ENCODE results near the gene MED28. TPM values are rescaled to one million over a fixed set of nuclear protein-coding genes. Genes with fewer than 3 reads are reported as not detected.
"Not testable (repeated sequence)": the region's sequence is repeated elsewhere in the genome, so short reads cannot be mapped to it uniquely, and the experiment has no call there.

The MED28 gene
- total RNA-seq, 1 experiment from 2014 or later = 106 TPM

DNA sequence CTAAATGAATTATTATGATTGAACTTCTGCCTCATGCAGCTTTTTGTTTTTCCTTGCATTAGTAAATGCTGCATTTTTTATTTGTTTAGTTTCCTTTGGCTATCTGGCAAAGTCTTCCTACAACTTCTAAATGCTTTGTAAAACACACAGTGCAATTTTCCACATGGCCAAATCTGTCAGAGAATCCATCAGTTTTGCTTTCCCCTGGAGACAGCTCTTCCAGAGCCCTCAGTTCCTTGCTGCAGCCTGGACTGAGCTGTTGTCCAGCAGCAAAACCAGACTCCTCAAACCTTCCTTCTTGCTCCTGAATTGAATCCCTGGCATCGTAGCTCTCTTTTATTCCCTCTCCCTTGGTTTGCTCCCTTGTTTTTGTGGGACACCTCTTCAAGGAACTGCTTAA lies 42.6 kb downstream of the MED28 start (continued):
- TF ChIP-seq ZNF425 (CRISPR knock-in tag; conservative IDR thresholded peaks at IDR 0.05) = no peak
- no peak for TF ChIP-seq TP53 (CRISPR knock-in tag; IDR thresholded peaks at IDR 0.05)
- TF ChIP-seq NR2C2 (CRISPR knock-in tag; IDR thresholded peaks at IDR 0.05) = no peak
- TF ChIP-seq, protein P1, sequence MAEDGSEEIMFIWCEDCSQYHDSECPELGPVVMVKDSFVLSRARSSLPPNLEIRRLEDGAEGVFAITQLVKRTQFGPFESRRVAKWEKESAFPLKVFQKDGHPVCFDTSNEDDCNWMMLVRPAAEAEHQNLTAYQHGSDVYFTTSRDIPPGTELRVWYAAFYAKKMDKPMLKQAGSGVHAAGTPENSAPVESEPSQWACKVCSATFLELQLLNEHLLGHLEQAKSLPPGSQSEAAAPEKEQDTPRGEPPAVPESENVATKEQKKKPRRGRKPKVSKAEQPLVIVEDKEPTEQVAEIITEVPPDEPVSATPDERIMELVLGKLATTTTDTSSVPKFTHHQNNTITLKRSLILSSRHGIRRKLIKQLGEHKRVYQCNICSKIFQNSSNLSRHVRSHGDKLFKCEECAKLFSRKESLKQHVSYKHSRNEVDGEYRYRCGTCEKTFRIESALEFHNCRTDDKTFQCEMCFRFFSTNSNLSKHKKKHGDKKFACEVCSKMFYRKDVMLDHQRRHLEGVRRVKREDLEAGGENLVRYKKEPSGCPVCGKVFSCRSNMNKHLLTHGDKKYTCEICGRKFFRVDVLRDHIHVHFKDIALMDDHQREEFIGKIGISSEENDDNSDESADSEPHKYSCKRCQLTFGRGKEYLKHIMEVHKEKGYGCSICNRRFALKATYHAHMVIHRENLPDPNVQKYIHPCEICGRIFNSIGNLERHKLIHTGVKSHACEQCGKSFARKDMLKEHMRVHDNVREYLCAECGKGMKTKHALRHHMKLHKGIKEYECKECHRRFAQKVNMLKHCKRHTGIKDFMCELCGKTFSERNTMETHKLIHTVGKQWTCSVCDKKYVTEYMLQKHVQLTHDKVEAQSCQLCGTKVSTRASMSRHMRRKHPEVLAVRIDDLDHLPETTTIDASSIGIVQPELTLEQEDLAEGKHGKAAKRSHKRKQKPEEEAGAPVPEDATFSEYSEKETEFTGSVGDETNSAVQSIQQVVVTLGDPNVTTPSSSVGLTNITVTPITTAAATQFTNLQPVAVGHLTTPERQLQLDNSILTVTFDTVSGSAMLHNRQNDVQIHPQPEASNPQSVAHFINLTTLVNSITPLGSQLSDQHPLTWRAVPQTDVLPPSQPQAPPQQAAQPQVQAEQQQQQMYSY (CRISPR knock-in tag; IDR thresholded peaks at IDR 0.05) = no peak
- TF ChIP-seq SOX15 (CRISPR knock-in tag; IDR thresholded peaks at IDR 0.05) = no peak

DNA sequence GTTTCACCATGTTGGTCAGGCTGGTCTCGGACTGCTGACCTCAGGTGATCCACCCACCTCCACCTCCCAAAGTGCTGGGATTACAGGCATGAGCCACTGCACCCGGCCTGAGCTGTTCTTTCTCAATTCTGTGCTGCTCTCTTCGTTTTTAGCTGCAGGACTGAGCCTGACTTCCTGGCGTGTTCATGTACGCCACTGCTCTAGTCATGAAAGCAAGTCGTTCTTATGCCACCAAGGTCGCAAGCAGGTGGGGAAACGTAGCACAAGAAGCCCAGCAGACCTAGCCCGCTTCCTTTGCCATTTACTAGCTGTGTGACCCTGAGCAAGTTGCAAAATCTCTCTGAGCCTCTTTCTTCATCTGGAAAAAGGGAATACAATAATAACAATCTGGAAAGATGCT lies 43.4 kb downstream of the MED28 start:
- ChIA-PET POLR2A (interaction anchor here (0.6 kb wide), 1 partner anchor 73 kb away, joined by 4 read pairs; no protein-coding TSS in a partner anchor), CTCF (interaction anchor here (1.2 kb wide), 1 partner anchor 311 kb away, joined by 3 read pairs; no protein-coding TSS in a partner anchor)
- ATAC-seq = no peak
- no peaks in the 10 kb centered on the region for H3K36me3 Mint-ChIP-seq
- no peaks in the 10 kb centered on the region for H3K27me3 Mint-ChIP-seq (ENCODE audit: low read depth)
- H3K4me3 Mint-ChIP-seq = no peak overlapping the region
- DNase-seq (ENCODE audit: low spot score) = no peak
- no peaks in the 10 kb centered on the region for H3K9me3 Mint-ChIP-seq
- H3K27ac Mint-ChIP-seq = no peak overlapping the region
- TF ChIP-seq ZBTB21 (CRISPR knock-in tag; IDR thresholded peaks at IDR 0.05; ENCODE audit: borderline replicate concordance) = no peak
- TF ChIP-seq KAT7 (CRISPR knock-in tag; IDR thresholded peaks at IDR 0.05; ENCODE audit: borderline replicate concordance) = no peak
- no peaks in the 10 kb centered on the region for H3K4me1 Mint-ChIP-seq

- DNase-seq (ENCODE audit: low spot score); CTCF ChIA-PET; H3K36me3 Mint-ChIP-seq; POLR2A ChIA-PET; H3K9me3 Mint-ChIP-seq; H3K27ac Mint-ChIP-seq; H3K27me3 Mint-ChIP-seq (ENCODE audit: low read depth); ATAC-seq; H3K4me1 Mint-ChIP-seq; H3K4me3 Mint-ChIP-seq: not testable (repeated sequence)
Observed at GRCh38 chr4:17659196-17659595, 44.8 kb downstream of the MED28 start.

DNA sequence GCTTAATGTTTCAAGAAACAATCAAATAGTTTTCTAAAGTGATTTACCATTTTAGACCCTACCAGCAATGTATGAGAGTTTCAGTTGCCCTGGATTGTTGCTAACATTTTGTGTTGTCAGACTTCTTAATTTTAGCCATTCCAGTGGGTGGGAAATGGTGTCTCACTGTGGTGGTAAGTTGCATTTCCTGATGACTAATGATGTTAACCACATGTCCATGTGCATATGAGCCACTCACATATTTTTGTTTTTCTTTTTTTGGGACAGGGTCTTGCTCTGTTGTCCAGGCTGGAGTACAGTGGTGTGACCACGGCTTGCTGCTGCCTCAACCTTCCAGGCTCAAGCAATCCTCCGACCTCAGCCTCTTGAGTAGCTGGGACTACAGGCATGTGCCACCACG lies 48.3 kb downstream of the MED28 start:
- no peak overlapping the region for H3K4me3 Mint-ChIP-seq
- H3K4me1 Mint-ChIP-seq = 0 out of 2 replicates have a peak, but pooled peaks cover 2% of the 10 kb centered on the region
- ChIA-PET CTCF (no interaction called here), POLR2A (no interaction called here)
- DNase-seq (ENCODE audit: low spot score) = no peak
- H3K27ac Mint-ChIP-seq = no peak overlapping the region
- H3K9me3 Mint-ChIP-seq = peaks cover 5% of the 10 kb centered on the region; the same call in 1 of the 2 replicates
- no peaks in the 10 kb centered on the region for H3K36me3 Mint-ChIP-seq
- ATAC-seq = no peak
- no peaks in the 10 kb centered on the region; the same call in 1 of the 2 replicates for H3K27me3 Mint-ChIP-seq (ENCODE audit: low read depth)
- TF ChIP-seq IRF2 (CRISPR knock-in tag; IDR thresholded peaks at IDR 0.05; ENCODE audit: borderline replicate concordance, low read depth) (no peak), RELA (CRISPR knock-in tag; IDR thresholded peaks at IDR 0.05; ENCODE audit: borderline replicate concordance) (no peak), IRF1 (CRISPR knock-in tag; IDR thresholded peaks at IDR 0.05) (no peak), NFATC4 (CRISPR knock-in tag; IDR thresholded peaks at IDR 0.05) (no peak), ZBTB43 (CRISPR knock-in tag; IDR thresholded peaks at IDR 0.05) (no peak), ESRRA (CRISPR knock-in tag; IDR thresholded peaks at IDR 0.05; ENCODE audit: borderline replicate concordance) (no peak), PREB (CRISPR knock-in tag; IDR thresholded peaks at IDR 0.05; ENCODE audit: borderline replicate concordance) (no peak), FOXJ3 (CRISPR knock-in tag; IDR thresholded peaks at IDR 0.05; ENCODE audit: borderline replicate concordance) (no peak)
- TF ChIP-seq, protein P2, sequence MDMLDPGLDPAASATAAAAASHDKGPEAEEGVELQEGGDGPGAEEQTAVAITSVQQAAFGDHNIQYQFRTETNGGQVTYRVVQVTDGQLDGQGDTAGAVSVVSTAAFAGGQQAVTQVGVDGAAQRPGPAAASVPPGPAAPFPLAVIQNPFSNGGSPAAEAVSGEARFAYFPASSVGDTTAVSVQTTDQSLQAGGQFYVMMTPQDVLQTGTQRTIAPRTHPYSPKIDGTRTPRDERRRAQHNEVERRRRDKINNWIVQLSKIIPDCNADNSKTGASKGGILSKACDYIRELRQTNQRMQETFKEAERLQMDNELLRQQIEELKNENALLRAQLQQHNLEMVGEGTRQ (CRISPR knock-in tag; IDR thresholded peaks at IDR 0.05) = no peak
- TF ChIP-seq, protein P3, sequence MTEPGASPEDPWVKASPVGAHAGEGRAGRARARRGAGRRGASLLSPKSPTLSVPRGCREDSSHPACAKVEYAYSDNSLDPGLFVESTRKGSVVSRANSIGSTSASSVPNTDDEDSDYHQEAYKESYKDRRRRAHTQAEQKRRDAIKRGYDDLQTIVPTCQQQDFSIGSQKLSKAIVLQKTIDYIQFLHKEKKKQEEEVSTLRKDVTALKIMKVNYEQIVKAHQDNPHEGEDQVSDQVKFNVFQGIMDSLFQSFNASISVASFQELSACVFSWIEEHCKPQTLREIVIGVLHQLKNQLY (CRISPR knock-in tag; IDR thresholded peaks at IDR 0.05) = no peak
